ENCODE results near the gene BCKDHB. TPM values are rescaled to one million over a fixed set of nuclear protein-coding genes. Genes with fewer than 3 reads are reported as not detected.

BCKDHB gene
- total RNA-seq, 1 donor from 2014 or later: 18.5 TPM

DNA sequence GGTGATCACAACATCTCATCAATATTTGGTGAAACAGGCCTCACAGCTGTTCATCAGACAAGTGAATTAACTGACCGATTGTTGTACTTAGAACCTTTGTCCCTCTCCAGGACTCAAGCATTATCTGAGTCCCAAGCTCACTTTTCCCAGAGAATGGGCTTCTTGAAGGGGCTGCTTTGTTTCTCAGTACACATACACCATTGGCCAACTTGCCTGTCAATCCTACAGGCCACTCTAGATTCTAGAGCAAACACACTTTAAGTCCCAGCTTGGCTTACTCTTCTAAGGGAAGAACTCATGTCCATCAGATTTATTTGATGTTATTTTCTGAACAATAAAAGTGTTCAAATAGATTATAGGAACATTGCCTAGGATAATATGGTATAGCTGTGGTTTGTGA, 249.5 kb downstream of the BCKDHB start:
- DNase-seq (ENCODE audit: low spot score): no peak
- H3K36me3 Mint-ChIP-seq (ENCODE audit: low read depth): no peaks in the 10 kb centered on the region
- intact Hi-C loops (cut with micrococcal nuclease): no loop called here
- H3K9me3 Mint-ChIP-seq: no peaks in the 10 kb centered on the region
- no peaks in the 10 kb centered on the region for H3K4me1 Mint-ChIP-seq (ENCODE audit: low read depth)
- H3K4me3 Mint-ChIP-seq (ENCODE audit: low read depth): no peak overlapping the region
- H3K27ac Mint-ChIP-seq: no peak overlapping the region
- H3K27me3 Mint-ChIP-seq (ENCODE audit: low read depth): no peaks in the 10 kb centered on the region

DNA sequence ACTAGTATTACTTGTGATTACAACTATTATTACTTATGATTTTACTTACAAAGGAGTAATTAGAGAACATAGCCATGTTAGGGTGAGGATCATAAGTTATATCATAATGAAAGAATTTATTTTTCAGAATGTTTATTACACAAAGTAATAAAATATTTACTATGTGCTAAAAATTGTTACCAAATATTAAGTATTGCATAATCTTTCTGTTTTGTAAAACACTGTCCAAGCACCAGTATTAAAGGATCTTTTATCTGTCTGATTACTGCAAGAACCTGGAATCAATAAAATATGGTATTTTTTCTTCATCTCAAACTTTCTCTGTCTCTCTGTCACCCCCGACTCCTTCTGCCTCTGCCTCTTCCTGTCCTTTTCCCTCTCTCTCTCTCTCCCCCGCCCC, 250.1 kb downstream of the BCKDHB start:
- intact Hi-C loops (cut with micrococcal nuclease): no loop called here
- Mint-ChIP-seq H3K27ac (no peak overlapping the region), H3K36me3 (ENCODE audit: low read depth) (no peaks in the 10 kb centered on the region), H3K9me3 (no peaks in the 10 kb centered on the region), H3K4me3 (ENCODE audit: low read depth) (no peak overlapping the region), H3K27me3 (ENCODE audit: low read depth) (no peaks in the 10 kb centered on the region), H3K4me1 (ENCODE audit: low read depth) (no peaks in the 10 kb centered on the region)
- no peak for DNase-seq (ENCODE audit: low spot score)

- Mint-ChIP-seq H3K36me3 (ENCODE audit: low read depth) (no peaks in the 10 kb centered on the region), H3K9me3 (no peaks in the 10 kb centered on the region), H3K27me3 (ENCODE audit: low read depth) (no peaks in the 10 kb centered on the region), H3K4me3 (ENCODE audit: low read depth) (no peak overlapping the region), H3K27ac (no peak overlapping the region), H3K4me1 (ENCODE audit: low read depth) (no peaks in the 10 kb centered on the region)
- intact Hi-C loops (cut with micrococcal nuclease): no loop called here
- DNase-seq (ENCODE audit: low spot score): no peak
These were observed 250.6 kb downstream of the BCKDHB start for GRCh38 chr6:80357081-80357480.

- Mint-ChIP-seq H3K27ac (no peak overlapping the region), H3K9me3 (no peaks in the 10 kb centered on the region), H3K4me3 (ENCODE audit: low read depth) (no peak overlapping the region), H3K27me3 (ENCODE audit: low read depth) (no peaks in the 10 kb centered on the region), H3K4me1 (ENCODE audit: low read depth) (no peaks in the 10 kb centered on the region), H3K36me3 (ENCODE audit: low read depth) (no peaks in the 10 kb centered on the region)
- no peak for DNase-seq (ENCODE audit: low spot score)
- intact Hi-C loops (cut with micrococcal nuclease): no loop called here
These were observed 251.2 kb downstream of the BCKDHB start for GRCh38 chr6:80357674-80358073.

DNA sequence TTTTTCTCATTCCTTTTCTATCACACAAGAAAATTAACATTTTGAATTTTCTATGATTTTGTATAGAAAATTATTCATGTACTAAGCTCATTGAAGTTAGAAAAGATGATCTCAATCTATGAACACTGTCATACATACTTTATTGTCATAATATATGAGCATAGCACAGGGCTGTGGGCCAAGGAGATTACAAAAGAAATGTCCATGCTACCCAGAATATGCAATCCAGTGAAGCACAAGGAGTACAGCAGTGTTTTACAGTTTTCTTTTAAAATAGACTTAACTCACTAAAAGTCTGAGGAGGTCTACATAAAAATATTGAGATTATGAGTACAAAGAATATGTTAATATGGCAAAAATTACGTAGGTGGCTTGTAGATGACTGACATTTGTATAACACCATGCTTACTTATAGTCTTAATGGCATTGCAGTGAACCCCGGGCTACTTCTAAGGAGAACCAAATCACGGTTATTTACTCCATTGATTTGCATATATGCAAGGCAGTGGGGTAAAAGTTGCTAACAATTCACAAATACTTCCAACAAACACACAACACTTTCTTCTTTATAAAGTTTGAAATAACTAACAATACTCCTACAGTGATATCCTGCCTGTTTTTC, 257.1 kb downstream of the BCKDHB start:
- Mint-ChIP-seq H3K4me1 (ENCODE audit: low read depth) (no peaks in the 10 kb centered on the region), H3K4me3 (ENCODE audit: low read depth) (no peak overlapping the region), H3K36me3 (ENCODE audit: low read depth) (no peaks in the 10 kb centered on the region), H3K9me3 (no peaks in the 10 kb centered on the region), H3K27me3 (ENCODE audit: low read depth) (no peaks in the 10 kb centered on the region), H3K27ac (no peak overlapping the region)
- intact Hi-C loops (cut with micrococcal nuclease): no loop called here
- no peak for DNase-seq (ENCODE audit: low spot score)

- Mint-ChIP-seq H3K27me3 (ENCODE audit: low read depth) (no peaks in the 10 kb centered on the region), H3K27ac (no peak overlapping the region), H3K9me3 (no peaks in the 10 kb centered on the region), H3K36me3 (ENCODE audit: low read depth) (no peaks in the 10 kb centered on the region), H3K4me1 (ENCODE audit: low read depth) (no peaks in the 10 kb centered on the region), H3K4me3 (ENCODE audit: low read depth) (no peak overlapping the region)
- intact Hi-C loops (cut with micrococcal nuclease): no loop called here
- no peak for DNase-seq (ENCODE audit: low spot score)
These were observed 257.7 kb downstream of the BCKDHB start for GRCh38 chr6:80364149-80364548.

- H3K4me3 Mint-ChIP-seq (ENCODE audit: low read depth): no peak overlapping the region
- H3K27me3 Mint-ChIP-seq (ENCODE audit: low read depth): no peaks in the 10 kb centered on the region
- no peaks in the 10 kb centered on the region for H3K36me3 Mint-ChIP-seq (ENCODE audit: low read depth)
- no peaks in the 10 kb centered on the region for H3K4me1 Mint-ChIP-seq (ENCODE audit: low read depth)
- no peak for DNase-seq (ENCODE audit: low spot score)
- H3K27ac Mint-ChIP-seq: no peak overlapping the region
- intact Hi-C loops (cut with micrococcal nuclease): no loop called here
- no peaks in the 10 kb centered on the region for H3K9me3 Mint-ChIP-seq
These were observed 259.6 kb downstream of the BCKDHB start for GRCh38 chr6:80366051-80366450.

DNA sequence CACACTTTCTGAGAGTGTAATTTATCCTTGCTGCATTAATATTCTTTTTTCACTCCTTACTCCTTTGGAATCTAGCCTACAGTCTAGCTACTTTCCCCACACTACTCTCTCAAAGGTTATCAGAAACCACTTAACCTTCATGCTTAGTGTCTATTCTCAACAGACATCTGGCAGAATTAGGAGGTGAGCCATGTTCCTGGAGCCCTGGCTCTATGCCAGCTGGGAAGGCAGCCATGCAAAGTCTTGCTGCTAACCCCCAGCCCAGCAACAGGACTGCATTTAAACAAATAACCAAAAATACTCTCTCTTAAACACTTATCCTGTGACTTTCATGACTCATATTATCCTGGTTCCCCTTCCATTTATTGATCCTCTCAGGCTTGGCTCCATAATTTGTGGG, 260.2 kb downstream of the BCKDHB start:
- Mint-ChIP-seq H3K4me1 (ENCODE audit: low read depth) (no peaks in the 10 kb centered on the region), H3K27ac (no peak overlapping the region), H3K4me3 (ENCODE audit: low read depth) (no peak overlapping the region), H3K9me3 (no peaks in the 10 kb centered on the region), H3K36me3 (ENCODE audit: low read depth) (no peaks in the 10 kb centered on the region), H3K27me3 (ENCODE audit: low read depth) (no peaks in the 10 kb centered on the region)
- no peak for DNase-seq (ENCODE audit: low spot score)
- intact Hi-C loops (cut with micrococcal nuclease): no loop called here

- Mint-ChIP-seq H3K9me3 (no peaks in the 10 kb centered on the region), H3K27ac (no peak overlapping the region), H3K27me3 (ENCODE audit: low read depth) (no peaks in the 10 kb centered on the region), H3K4me3 (ENCODE audit: low read depth) (no peak overlapping the region), H3K4me1 (ENCODE audit: low read depth) (no peaks in the 10 kb centered on the region), H3K36me3 (ENCODE audit: low read depth) (no peaks in the 10 kb centered on the region)
- no peak for DNase-seq (ENCODE audit: low spot score)
- intact Hi-C loops (cut with micrococcal nuclease): no loop called here
These were observed 269.9 kb downstream of the BCKDHB start for GRCh38 chr6:80376411-80376810.

DNA sequence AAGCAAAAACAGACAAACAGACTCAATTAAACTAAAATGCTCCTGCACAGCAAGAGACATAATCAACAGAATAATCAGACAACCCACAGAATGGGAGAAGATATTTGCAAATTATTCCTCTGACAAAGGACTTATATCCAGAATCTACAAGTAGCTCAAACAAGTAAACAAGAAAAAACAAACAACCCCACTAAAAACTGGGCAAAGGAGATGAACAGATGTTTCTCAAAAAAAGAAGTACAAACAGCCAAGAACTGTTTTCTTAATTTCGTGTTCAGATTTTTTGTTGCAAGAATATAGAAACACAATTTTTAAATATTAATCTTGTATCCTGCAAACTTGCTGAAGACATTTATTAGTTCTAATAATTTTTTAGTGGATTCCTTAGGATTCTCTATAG, 274.1 kb downstream of the BCKDHB start:
- no peaks in the 10 kb centered on the region for H3K27me3 Mint-ChIP-seq (ENCODE audit: low read depth)
- no peaks in the 10 kb centered on the region for H3K9me3 Mint-ChIP-seq
- intact Hi-C loops (cut with micrococcal nuclease): no loop called here
- no peak for DNase-seq (ENCODE audit: low spot score)
- H3K4me1 Mint-ChIP-seq (ENCODE audit: low read depth): no peaks in the 10 kb centered on the region
- no peaks in the 10 kb centered on the region for H3K36me3 Mint-ChIP-seq (ENCODE audit: low read depth)
- H3K4me3 Mint-ChIP-seq (ENCODE audit: low read depth): no peak overlapping the region
- H3K27ac Mint-ChIP-seq: no peak overlapping the region

- Mint-ChIP-seq H3K36me3 (ENCODE audit: low read depth) (no peaks in the 10 kb centered on the region), H3K27ac (no peak overlapping the region), H3K27me3 (ENCODE audit: low read depth) (no peaks in the 10 kb centered on the region), H3K4me3 (ENCODE audit: low read depth) (no peak overlapping the region), H3K4me1 (ENCODE audit: low read depth) (no peaks in the 10 kb centered on the region), H3K9me3 (no peaks in the 10 kb centered on the region)
- DNase-seq (ENCODE audit: low spot score): no peak
- intact Hi-C loops (cut with micrococcal nuclease): no loop called here
These were observed 276.3 kb downstream of the BCKDHB start for GRCh38 chr6:80382811-80383210.

- H3K4me1 Mint-ChIP-seq (ENCODE audit: low read depth): no peaks in the 10 kb centered on the region
- intact Hi-C loops (cut with micrococcal nuclease): no loop called here
- H3K27me3 Mint-ChIP-seq (ENCODE audit: low read depth): no peaks in the 10 kb centered on the region
- H3K4me3 Mint-ChIP-seq (ENCODE audit: low read depth): no peak overlapping the region
- H3K27ac Mint-ChIP-seq: no peak overlapping the region
- no peaks in the 10 kb centered on the region for H3K36me3 Mint-ChIP-seq (ENCODE audit: low read depth)
- no peaks in the 10 kb centered on the region for H3K9me3 Mint-ChIP-seq
- no peak for DNase-seq (ENCODE audit: low spot score)
These were observed 282.0 kb downstream of the BCKDHB start for GRCh38 chr6:80388507-80388906.

All from activated T-helper 2 cell treated with anti-CD3 and anti-CD28 coated beads, Interferon-gamma antibody, Interleukin-2, Interleukin-4, amounts not matched to agents 10 μg/mL and 5 μg/mL and 100 μg/mL, durations not matched to agents 14 hours and 24 hours and 36 hours (primary cell).